Measurements from ENCODE around the gene CFAP65.

The CFAP65 gene

GRCh38 chr2:219060821-219061791 lies 19.8 kb upstream of the CFAP65 start, which contains the start of gene IHH:
Gene IHH (minus strand): TSS chr2:219060921. CDS start chr2:219060467, 454 bp downstream.
- FAIRE-seq: no peak

GRCh38 chr2:219059725-219060682 lies 18.7 kb upstream of the CFAP65 start:
- FAIRE-seq: no peak

- FAIRE-seq: no peak
Measured at GRCh38 chr2:219059375-219059724, 18.0 kb upstream of the CFAP65 start.

- no peak for FAIRE-seq
Measured at GRCh38 chr2:219058541-219059374, 17.4 kb upstream of the CFAP65 start.

- FAIRE-seq: no peak
Measured at GRCh38 chr2:219057709-219058540, 16.6 kb upstream of the CFAP65 start.

GRCh38 chr2:219056896-219057708 lies 15.8 kb upstream of the CFAP65 start:
- no peak for FAIRE-seq

- no peak for FAIRE-seq
Measured at GRCh38 chr2:219056176-219056895, 15.0 kb upstream of the CFAP65 start.

- no peak for FAIRE-seq
Measured at GRCh38 chr2:219054956-219055903, 13.9 kb upstream of the CFAP65 start.

GRCh38 chr2:219049282-219049681 lies 8.0 kb upstream of the CFAP65 start:
- FAIRE-seq: no peak

GRCh38 chr2:219045937-219046550 lies 4.7 kb upstream of the CFAP65 start:
- no peak for FAIRE-seq

- FAIRE-seq: no peak
Measured at GRCh38 chr2:219042750-219043149, 1.4 kb upstream of the CFAP65 start.

GRCh38 chr2:219042157-219042556 lies 841 bp upstream of the CFAP65 start:
- FAIRE-seq: no peak

GRCh38 chr2:219038600-219038999 lies 2.7 kb downstream of the CFAP65 start:
- FAIRE-seq: no peak

- FAIRE-seq: no peak
Measured at GRCh38 chr2:219037783-219038499, 3.4 kb downstream of the CFAP65 start.

- no peak for FAIRE-seq
Measured at GRCh38 chr2:219035942-219036341, 5.4 kb downstream of the CFAP65 start.

- FAIRE-seq: no peak
Measured at GRCh38 chr2:219034823-219035222, 6.5 kb downstream of the CFAP65 start.

GRCh38 chr2:219032051-219032745 lies 9.1 kb downstream of the CFAP65 start:
- FAIRE-seq: no peak

Data from endometrium (tissue), 2 donors.